VCaP (cell line): ENCODE data around the gene C1orf115.
A peak's percentile ranks its signal among the peaks of the same experiment; 100 is the strongest.

Experiments
- H3K27ac ChIP-seq: fragments of 450-650 bp; 2 replicates; pipeline ENCODE4 v1.5.1; 2017
- CTCF ChIP-seq: fragments of 450-650 bp; conservative IDR thresholded peaks from 2 replicates; pipeline ENCODE4 v1.5.1; 2017; ENCODE audit warnings: mild to moderate bottlenecking, moderate library complexity

C1orf115 gene

GRCh38 chr1:220685879-220686278, 4.3 kb upstream of the C1orf115 start:
- H3K27ac ChIP-seq = no peak overlapping the region
- TF ChIP-seq CTCF = no peak; the same call in 1 of the 2 replicates

- no peak overlapping the region for H3K27ac ChIP-seq
- no peak for TF ChIP-seq CTCF
These were observed 2.4 kb upstream of the C1orf115 start for GRCh38 chr1:220687809-220688208.

GRCh38 chr1:220689666-220690065, 497 bp upstream of the C1orf115 start:
- no peak for TF ChIP-seq CTCF

GRCh38 chr1:220691053-220691684, 1.0 kb downstream of the C1orf115 start:
- no peak for TF ChIP-seq CTCF
- H3K27ac ChIP-seq = peak overlapping the region; percentile 85

More at GRCh38 chr1:220689666-220690065, 497 bp upstream of the C1orf115 start:
- H3K27ac ChIP-seq = peak overlapping the region; percentile 85; the same call in 1 of the 2 replicates

- H3K27ac ChIP-seq = peak overlapping the region; percentile 59
- TF ChIP-seq CTCF = no peak
These were observed 2.5 kb downstream of the C1orf115 start for GRCh38 chr1:220692436-220693228.

- TF ChIP-seq CTCF = no peak
- H3K27ac ChIP-seq = no peak overlapping the region
These were observed 4.8 kb downstream of the C1orf115 start for GRCh38 chr1:220694866-220695382.

- no peak for TF ChIP-seq CTCF
- H3K27ac ChIP-seq = no peak overlapping the region
These were observed 5.3 kb downstream of the C1orf115 start for GRCh38 chr1:220695426-220695825.
